HEK293 (cell line): ENCODE data around the gene RDH5.

Experiments used
- FEZF1 ChIP-seq: fragments of 450-650 bp; formaldehyde crosslinking; IDR thresholded peaks from 2 replicates; pipeline ENCODE4 v1.5.1; 2016; ENCODE audit warnings: missing biosample characterization, missing genetic modification characterization
- GLIS1 ChIP-seq: fragments of 450-650 bp; formaldehyde crosslinking; IDR thresholded peaks from 2 replicates; pipeline ENCODE4 v1.5.1; 2016; ENCODE audit warnings: missing biosample characterization, missing genetic modification characterization
- KLF16 ChIP-seq: fragments of 450-650 bp; formaldehyde crosslinking; IDR thresholded peaks from 2 replicates; pipeline ENCODE4 v1.5.1; 2017; ENCODE audit warnings: missing biosample characterization, missing genetic modification characterization
- KLF7 ChIP-seq: fragments of 450-650 bp; formaldehyde crosslinking; IDR thresholded peaks from 2 replicates; pipeline ENCODE4 v1.5.1; 2016; ENCODE audit warnings: missing biosample characterization, missing genetic modification characterization, borderline replicate concordance
- PRDM10 ChIP-seq: fragments of 450-650 bp; formaldehyde crosslinking; IDR thresholded peaks from 2 replicates; pipeline ENCODE4 v1.5.1; 2016; ENCODE audit warnings: missing biosample characterization, missing genetic modification characterization
- PRDM4 ChIP-seq: fragments of 450-650 bp; formaldehyde crosslinking; IDR thresholded peaks from 2 replicates; pipeline ENCODE4 v1.5.1; 2017; ENCODE audit warnings: missing biosample characterization, missing genetic modification characterization
- SCRT2 ChIP-seq: fragments of 450-650 bp; formaldehyde crosslinking; IDR thresholded peaks from 2 replicates; pipeline ENCODE4 v1.5.1; 2016; ENCODE audit warnings: missing biosample characterization, missing genetic modification characterization
- SP7 ChIP-seq: fragments of 450-650 bp; formaldehyde crosslinking; IDR thresholded peaks from 2 replicates; pipeline ENCODE4 v1.5.1; 2016; ENCODE audit warnings: missing biosample characterization, missing genetic modification characterization
- ZBTB20 ChIP-seq: fragments of 450-650 bp; formaldehyde crosslinking; IDR thresholded peaks from 2 replicates; pipeline ENCODE4 v1.5.1; 2016; ENCODE audit warnings: missing biosample characterization, missing genetic modification characterization
- ZBTB21 ChIP-seq: fragments of 450-650 bp; formaldehyde crosslinking; IDR thresholded peaks from 2 replicates; pipeline ENCODE4 v1.5.1; 2017; ENCODE audit warnings: missing biosample characterization, missing genetic modification characterization
- ZFP3 ChIP-seq: fragments of 450-650 bp; formaldehyde crosslinking; IDR thresholded peaks from 2 replicates; pipeline ENCODE4 v1.5.1; 2016; ENCODE audit warnings: low read depth, missing biosample characterization, missing genetic modification characterization
- ZNF214 ChIP-seq: fragments of 450-650 bp; formaldehyde crosslinking; IDR thresholded peaks from 2 replicates; pipeline ENCODE4 v1.5.1; 2017; ENCODE audit warnings: missing biosample characterization, mild to moderate bottlenecking, missing genetic modification characterization, borderline replicate concordance
- ZNF221 ChIP-seq: fragments of 450-650 bp; formaldehyde crosslinking; IDR thresholded peaks from 2 replicates; pipeline ENCODE4 v1.5.1; 2017; ENCODE audit warnings: missing biosample characterization, missing genetic modification characterization, borderline replicate concordance
- ZNF248 ChIP-seq: fragments of 450-650 bp; formaldehyde crosslinking; IDR thresholded peaks from 2 replicates; pipeline ENCODE4 v1.5.1; 2017; ENCODE audit warnings: missing biosample characterization, missing genetic modification characterization
- ZNF48 ChIP-seq: fragments of 450-650 bp; formaldehyde crosslinking; IDR thresholded peaks from 2 replicates; pipeline ENCODE4 v1.5.1; 2016; ENCODE audit warnings: missing biosample characterization, missing genetic modification characterization
- ZNF510 ChIP-seq: fragments of 450-650 bp; formaldehyde crosslinking; IDR thresholded peaks from 2 replicates; pipeline ENCODE4 v1.5.1; 2018; ENCODE audit warnings: mild to moderate bottlenecking, missing genetic modification characterization, missing biosample characterization; ENCODE audit not compliant: insufficient replicate concordance
- ZNF560 ChIP-seq: fragments of 450-650 bp; formaldehyde crosslinking; IDR thresholded peaks from 2 replicates; pipeline ENCODE4 v1.5.1; 2017; ENCODE audit warnings: missing biosample characterization, missing genetic modification characterization, borderline replicate concordance
- ZNF585B ChIP-seq: fragments of 450-650 bp; formaldehyde crosslinking; IDR thresholded peaks from 2 replicates; pipeline ENCODE4 v1.5.1; 2016; ENCODE audit warnings: missing biosample characterization, missing genetic modification characterization
- ZNF624 ChIP-seq: fragments of 450-650 bp; formaldehyde crosslinking; IDR thresholded peaks from 2 replicates; pipeline ENCODE4 v1.5.1; 2017; ENCODE audit warnings: missing biosample characterization, missing genetic modification characterization
- ZNF629 ChIP-seq: fragments of 450-650 bp; formaldehyde crosslinking; IDR thresholded peaks from 2 replicates; pipeline ENCODE4 v1.5.1; 2017; ENCODE audit warnings: missing biosample characterization, missing genetic modification characterization
- ZNF791 ChIP-seq: fragments of 450-650 bp; formaldehyde crosslinking; IDR thresholded peaks from 2 replicates; pipeline ENCODE4 v1.5.1; 2016; ENCODE audit warnings: missing biosample characterization, missing genetic modification characterization
- TF ChIP-seq, protein P1 (sequence below): fragments of 450-650 bp; formaldehyde crosslinking; IDR thresholded peaks from 2 replicates; pipeline ENCODE4 v1.5.1; 2016; ENCODE audit warnings: missing biosample characterization, missing genetic modification characterization
- TF ChIP-seq, protein P2 (sequence below): fragments of 450-650 bp; formaldehyde crosslinking; IDR thresholded peaks from 2 replicates; pipeline ENCODE4 v1.5.1; 2016; ENCODE audit warnings: missing biosample characterization, missing genetic modification characterization
- TF ChIP-seq, protein P3 (sequence below): fragments of 450-650 bp; formaldehyde crosslinking; IDR thresholded peaks from 2 replicates; pipeline ENCODE4 v1.5.1; 2016; ENCODE audit warnings: missing biosample characterization, missing genetic modification characterization
- TF ChIP-seq, protein P4 (sequence below): IDR thresholded peaks from 2 replicates; pipeline ENCODE4 v1.6.1; 2011; ENCODE audit warnings: mild to moderate bottlenecking, low read depth, low read length, borderline replicate concordance
- TF ChIP-seq, protein P5 (sequence below): fragments of 450-650 bp; formaldehyde crosslinking; IDR thresholded peaks from 2 replicates; pipeline ENCODE4 v1.5.1; 2017; ENCODE audit warnings: missing biosample characterization, missing genetic modification characterization

The RDH5 gene

DNA sequence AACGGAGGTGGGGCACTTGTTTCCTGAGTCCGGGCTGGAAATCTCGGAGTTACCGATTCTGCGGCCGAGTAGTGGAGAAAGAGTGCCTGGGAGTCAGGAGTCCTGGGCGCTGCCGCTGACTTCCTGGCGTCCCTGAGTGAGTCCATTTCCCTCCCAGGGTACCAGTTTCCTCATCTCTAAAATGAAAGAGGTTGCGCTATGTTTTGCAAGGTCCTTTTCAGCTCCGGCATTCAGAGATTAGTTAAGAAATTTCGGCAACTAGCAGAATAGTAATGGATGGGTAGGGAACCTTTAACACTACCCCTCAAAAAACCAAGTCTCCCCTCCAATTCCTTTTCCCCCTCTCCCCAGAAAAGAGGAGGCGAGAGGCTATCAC is 3.6 kb upstream of the RDH5 start (continued):
- TF ChIP-seq ZFP3 (tag by site-specific recombination) (no peak), PRDM4 (tag by site-specific recombination) (peak; percentile 12; the same call in 1 of the 2 replicates), PRDM10 (tag by site-specific recombination) (peak; percentile 98), SCRT2 (tag by site-specific recombination) (no peak), SP7 (tag by site-specific recombination) (no peak), ZNF248 (tag by site-specific recombination) (no peak), GLIS1 (peak; percentile 39), ZNF48 (tag by site-specific recombination) (no peak), ZNF791 (no peak), ZBTB21 (tag by site-specific recombination) (no peak), ZNF624 (tag by site-specific recombination) (no peak), ZNF221 (no peak), ZNF510 (tag by site-specific recombination) (no peak), ZNF560 (no peak), ZNF629 (tag by site-specific recombination) (no peak), ZBTB20 (tag by site-specific recombination) (no peak), ZNF214 (tag by site-specific recombination) (no peak), KLF7 (tag by site-specific recombination) (no peak), ZNF585B (no peak), KLF16 (tag by site-specific recombination) (no peak), FEZF1 (no peak)
- TF ChIP-seq, protein P1, sequence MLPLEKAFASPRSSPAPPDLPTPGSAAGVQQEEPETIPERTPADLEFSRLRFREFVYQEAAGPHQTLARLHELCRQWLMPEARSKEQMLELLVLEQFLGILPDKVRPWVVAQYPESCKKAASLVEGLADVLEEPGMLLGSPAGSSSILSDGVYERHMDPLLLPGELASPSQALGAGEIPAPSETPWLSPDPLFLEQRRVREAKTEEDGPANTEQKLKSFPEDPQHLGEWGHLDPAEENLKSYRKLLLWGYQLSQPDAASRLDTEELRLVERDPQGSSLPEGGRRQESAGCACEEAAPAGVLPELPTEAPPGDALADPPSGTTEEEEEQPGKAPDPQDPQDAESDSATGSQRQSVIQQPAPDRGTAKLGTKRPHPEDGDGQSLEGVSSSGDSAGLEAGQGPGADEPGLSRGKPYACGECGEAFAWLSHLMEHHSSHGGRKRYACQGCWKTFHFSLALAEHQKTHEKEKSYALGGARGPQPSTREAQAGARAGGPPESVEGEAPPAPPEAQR (tag by site-specific recombination) = no peak
- TF ChIP-seq, protein P2, sequence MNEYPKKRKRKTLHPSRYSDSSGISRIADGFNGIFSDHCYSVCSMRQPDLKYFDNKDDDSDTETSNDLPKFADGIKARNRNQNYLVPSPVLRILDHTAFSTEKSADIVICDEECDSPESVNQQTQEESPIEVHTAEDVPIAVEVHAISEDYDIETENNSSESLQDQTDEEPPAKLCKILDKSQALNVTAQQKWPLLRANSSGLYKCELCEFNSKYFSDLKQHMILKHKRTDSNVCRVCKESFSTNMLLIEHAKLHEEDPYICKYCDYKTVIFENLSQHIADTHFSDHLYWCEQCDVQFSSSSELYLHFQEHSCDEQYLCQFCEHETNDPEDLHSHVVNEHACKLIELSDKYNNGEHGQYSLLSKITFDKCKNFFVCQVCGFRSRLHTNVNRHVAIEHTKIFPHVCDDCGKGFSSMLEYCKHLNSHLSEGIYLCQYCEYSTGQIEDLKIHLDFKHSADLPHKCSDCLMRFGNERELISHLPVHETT = no peak
- TF ChIP-seq, protein P3, sequence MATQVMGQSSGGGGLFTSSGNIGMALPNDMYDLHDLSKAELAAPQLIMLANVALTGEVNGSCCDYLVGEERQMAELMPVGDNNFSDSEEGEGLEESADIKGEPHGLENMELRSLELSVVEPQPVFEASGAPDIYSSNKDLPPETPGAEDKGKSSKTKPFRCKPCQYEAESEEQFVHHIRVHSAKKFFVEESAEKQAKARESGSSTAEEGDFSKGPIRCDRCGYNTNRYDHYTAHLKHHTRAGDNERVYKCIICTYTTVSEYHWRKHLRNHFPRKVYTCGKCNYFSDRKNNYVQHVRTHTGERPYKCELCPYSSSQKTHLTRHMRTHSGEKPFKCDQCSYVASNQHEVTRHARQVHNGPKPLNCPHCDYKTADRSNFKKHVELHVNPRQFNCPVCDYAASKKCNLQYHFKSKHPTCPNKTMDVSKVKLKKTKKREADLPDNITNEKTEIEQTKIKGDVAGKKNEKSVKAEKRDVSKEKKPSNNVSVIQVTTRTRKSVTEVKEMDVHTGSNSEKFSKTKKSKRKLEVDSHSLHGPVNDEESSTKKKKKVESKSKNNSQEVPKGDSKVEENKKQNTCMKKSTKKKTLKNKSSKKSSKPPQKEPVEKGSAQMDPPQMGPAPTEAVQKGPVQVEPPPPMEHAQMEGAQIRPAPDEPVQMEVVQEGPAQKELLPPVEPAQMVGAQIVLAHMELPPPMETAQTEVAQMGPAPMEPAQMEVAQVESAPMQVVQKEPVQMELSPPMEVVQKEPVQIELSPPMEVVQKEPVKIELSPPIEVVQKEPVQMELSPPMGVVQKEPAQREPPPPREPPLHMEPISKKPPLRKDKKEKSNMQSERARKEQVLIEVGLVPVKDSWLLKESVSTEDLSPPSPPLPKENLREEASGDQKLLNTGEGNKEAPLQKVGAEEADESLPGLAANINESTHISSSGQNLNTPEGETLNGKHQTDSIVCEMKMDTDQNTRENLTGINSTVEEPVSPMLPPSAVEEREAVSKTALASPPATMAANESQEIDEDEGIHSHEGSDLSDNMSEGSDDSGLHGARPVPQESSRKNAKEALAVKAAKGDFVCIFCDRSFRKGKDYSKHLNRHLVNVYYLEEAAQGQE = no peak
- TF ChIP-seq, protein P4, sequence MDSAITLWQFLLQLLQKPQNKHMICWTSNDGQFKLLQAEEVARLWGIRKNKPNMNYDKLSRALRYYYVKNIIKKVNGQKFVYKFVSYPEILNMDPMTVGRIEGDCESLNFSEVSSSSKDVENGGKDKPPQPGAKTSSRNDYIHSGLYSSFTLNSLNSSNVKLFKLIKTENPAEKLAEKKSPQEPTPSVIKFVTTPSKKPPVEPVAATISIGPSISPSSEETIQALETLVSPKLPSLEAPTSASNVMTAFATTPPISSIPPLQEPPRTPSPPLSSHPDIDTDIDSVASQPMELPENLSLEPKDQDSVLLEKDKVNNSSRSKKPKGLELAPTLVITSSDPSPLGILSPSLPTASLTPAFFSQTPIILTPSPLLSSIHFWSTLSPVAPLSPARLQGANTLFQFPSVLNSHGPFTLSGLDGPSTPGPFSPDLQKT = no peak
- TF ChIP-seq, protein P5, sequence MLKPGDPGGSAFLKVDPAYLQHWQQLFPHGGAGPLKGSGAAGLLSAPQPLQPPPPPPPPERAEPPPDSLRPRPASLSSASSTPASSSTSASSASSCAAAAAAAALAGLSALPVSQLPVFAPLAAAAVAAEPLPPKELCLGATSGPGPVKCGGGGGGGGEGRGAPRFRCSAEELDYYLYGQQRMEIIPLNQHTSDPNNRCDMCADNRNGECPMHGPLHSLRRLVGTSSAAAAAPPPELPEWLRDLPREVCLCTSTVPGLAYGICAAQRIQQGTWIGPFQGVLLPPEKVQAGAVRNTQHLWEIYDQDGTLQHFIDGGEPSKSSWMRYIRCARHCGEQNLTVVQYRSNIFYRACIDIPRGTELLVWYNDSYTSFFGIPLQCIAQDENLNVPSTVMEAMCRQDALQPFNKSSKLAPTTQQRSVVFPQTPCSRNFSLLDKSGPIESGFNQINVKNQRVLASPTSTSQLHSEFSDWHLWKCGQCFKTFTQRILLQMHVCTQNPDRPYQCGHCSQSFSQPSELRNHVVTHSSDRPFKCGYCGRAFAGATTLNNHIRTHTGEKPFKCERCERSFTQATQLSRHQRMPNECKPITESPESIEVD (tag by site-specific recombination) = no peak
